ENCODE measurements around the gene CES4A.
"Not testable (repeated sequence)": the region's sequence is repeated elsewhere in the genome, so short reads cannot be mapped to it uniquely, and the experiment has no call there.

The CES4A gene

DNA sequence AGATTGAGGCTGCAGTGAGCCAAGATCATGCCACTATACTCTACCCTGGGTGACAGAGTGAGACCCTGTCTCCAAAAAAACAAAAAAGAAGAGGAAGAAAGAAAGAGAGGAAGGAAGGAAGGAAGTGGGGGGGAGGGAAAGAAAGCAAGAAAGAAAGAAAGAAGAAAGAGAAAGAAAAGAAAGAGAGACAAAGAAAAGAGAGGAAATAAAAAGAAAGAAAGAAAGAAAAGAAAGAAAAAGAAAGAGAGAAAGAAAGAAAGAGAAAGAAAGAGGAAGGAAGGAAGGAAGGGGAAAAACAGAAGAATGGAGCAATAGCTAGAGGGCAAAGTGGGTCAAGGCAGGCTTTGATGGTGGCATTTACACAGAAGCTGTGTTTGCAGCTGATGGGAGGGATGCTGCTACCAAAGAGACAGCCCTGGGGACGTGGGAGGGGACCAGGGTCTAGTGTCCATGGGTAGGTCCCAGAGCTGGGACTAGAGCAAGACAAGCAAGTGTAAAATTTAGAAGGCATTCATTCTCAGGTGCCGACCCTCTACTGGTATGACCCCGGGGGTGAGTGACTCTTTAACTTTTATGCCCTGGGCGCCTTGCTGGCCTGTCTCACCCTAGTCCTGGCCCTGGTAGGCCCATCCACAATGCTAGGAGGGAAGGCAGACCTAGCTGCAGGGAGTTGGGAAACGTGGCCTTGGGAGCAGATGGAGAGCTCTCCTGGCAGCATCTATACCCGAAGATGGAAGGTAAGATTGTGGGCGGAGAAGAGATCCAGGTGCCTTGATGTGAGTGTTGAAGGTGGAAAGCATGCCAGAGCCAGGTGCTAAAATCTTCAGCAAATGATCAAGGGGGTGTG lies 29.3 kb upstream of the CES4A start:
- DNase-seq: no peak

DNA sequence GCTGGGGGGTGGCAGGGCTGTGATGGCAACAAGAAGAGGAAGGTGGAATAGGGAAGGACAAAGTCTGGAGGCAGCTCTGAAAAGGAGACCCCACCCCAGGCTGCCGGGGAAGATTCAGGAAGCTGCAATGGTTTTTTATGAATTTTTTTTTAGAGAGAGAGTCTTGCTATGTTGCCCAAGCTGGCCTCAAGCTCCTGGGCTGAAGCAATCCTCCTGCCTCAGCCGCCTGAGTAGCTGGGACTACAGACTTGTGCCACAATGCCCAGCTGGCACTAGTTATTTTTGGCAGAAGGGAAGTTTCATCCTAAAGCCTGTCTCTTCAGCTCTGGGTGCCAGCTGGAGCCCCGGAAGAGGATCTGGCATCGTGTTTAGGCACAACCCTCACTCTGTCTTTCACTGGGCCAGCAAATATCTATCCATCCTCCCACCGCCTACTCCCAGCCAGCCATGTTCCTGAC lies 28.7 kb upstream of the CES4A start:
- no peak for DNase-seq

DNA sequence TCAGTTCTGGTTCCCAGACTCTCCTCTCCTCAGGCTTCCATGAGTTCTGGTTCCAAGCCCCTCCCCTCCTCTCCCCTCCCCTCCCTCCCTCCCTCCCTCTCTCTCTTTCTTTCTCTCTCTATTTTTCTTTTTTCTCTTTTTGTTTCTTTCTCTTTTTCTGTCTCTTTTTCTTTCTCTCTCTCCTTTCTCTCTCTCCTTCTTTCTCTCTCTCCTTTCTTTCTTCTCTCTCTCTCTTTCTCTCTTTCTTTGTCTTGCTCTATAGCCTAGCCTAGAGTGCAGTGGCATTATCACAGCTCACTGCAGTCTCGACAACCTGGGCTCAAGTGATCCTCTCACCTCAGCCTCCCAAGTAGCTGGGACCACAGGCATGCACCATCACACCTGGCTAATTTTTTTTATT lies 28.1 kb upstream of the CES4A start:
- DNase-seq: no peak

DNA sequence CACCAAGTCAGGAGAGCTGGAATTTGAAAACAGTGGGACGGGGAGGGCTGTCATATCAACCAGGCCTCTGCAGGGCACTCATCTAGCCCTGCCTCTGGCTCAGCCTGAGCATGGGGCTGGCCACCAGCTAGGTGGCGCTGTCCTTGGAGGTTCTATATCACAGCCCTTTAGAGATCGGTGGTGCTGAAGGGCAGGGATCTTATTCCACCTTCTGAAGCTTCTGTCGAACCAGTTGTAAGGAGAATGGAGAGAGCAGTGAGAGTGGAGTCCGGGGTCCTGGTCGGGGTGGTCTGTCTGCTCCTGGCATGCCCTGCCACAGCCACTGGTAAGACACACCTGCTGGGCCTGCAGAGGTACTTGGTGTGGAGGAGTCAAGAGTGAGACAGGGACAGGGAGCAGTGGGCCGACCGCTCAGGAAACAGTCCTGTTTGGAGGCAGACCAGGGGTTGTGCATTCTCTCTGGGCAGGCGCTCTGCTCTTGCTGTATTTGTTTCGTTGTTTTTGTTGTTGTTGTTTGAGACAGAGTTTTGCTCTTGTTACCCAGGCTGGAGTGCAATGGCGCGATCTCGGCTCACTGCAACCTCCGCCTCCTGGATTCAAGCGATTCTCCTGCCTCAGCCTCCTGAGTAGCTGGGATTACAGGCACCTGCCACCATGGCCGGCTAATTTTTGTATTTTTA lies 27.2 kb upstream of the CES4A start, which contains the start of gene CES3:
Gene CES3 (plus strand): TSS at position 202 of the 680 bp plus-strand sequence. CDS start 42 bp downstream, at position 244.
- peak; percentile 1 to 24 for DNase-seq

DNA sequence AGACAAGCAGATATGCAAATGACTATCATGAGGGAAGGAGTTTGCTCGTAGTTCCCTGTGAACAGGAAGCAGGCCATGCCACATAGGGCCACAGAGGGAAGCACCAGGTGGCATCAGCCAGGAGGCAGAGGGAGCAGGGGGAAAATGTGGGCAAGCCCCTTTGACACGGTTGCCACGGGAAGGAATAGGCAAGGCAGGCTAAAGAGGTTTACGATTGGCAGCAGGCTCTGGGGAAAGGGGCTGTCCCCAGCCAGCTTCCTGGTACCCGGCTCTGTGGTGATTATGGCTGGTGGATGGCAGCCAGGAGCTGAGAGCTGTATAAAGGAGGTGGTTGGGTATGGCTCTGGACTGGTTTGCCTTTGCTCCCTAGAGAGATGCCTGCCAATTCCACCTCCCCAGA lies 26.5 kb upstream of the CES4A start:
- DNase-seq: no peak

DNA sequence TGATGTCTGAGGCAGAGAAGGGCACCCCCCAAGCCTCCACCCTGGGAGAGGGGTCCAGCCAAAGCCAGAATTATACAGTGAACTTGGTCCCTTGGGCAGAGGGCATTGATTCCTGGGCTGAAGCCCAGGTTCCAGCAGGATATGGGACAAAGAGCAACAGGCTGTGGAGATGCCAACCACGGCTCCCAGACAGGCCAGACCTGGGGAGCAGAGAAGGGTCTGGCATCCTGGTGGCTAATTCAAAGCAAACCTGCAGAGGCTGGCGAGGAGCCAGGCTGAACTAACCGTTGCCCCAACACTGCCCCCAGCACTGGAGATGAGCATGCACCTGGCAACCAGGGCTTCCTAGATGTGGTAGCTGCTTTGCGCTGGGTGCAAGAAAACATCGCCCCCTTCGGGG lies 24.3 kb upstream of the CES4A start:
- DNase-seq: no peak

DNA sequence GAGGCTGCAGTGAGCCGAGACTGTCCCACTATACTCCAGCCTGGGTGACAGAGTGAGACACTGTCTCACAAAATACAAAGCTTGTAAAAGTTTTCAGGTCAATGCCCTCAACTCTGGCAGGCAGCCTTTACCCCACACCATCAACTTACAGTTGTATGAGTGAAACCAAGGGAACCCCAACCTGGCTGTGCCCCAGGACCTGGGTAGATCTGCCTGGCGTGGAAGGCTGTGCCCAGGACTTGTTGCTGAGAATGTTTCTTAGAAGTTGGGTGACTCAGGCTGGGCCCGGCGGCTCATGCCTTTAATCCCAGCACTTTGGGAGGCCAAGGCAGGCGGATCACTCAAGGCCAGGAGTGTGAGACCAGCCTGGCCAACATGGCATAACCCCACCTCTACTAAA lies 19.5 kb upstream of the CES4A start:
- no peak for DNase-seq

DNA sequence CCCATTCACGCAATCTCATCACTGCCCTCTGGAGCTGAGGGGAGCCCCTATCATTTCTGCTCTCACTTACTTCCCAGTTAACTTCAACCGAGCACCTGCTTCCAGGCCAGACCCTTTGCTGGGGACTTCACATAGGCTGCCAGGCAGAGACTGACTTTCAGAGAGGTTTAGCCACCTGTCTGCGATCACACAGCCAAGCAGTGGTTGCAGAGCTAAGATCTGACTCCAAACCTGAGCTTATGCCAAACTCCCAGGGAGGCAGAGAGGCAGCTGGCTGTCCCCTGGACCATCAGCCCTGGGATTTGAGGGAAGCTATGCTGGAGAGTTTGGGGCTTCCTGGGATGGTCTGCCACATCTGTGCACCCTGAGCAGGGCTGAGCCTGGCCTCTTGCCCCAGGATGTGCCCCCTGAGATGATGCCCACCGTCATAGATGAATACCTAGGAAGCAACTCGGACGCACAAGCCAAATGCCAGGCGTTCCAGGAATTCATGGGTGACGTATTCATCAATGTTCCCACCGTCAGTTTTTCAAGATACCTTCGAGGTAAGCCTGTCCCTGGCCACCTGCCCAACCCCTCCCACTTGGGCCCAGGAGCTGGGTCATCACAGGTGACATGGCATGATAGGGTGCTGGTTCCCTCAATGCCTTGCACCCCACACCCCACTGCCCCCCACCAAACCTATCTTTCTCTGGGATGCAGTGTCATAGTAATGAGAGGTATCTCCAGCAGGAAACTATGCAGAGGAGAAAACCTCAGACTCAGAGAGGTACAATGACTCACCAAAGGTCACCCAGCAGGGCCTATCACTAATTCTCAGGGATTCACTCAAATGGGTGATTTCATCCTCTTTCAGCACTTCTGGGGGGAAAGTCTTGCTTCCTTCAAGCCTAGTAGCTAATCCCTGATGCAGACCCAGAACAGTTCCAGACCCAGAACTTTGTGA lies 17.3 kb upstream of the CES4A start:
- DNase-seq: no peak

DNA sequence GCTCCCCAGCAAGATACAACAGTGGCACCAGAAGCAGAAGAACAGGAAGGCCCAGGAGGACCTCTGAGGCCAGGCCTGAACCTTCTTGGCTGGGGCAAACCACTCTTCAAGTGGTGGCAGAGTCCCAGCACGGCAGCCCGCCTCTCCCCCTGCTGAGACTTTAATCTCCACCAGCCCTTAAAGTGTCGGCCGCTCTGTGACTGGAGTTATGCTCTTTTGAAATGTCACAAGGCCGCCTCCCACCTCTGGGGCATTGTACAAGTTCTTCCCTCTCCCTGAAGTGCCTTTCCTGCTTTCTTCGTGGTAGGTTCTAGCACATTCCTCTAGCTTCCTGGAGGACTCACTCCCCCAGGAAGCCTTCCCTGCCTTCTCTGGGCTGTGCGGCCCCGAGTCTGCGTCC lies 15.4 kb upstream of the CES4A start:
- no peak for DNase-seq

DNA sequence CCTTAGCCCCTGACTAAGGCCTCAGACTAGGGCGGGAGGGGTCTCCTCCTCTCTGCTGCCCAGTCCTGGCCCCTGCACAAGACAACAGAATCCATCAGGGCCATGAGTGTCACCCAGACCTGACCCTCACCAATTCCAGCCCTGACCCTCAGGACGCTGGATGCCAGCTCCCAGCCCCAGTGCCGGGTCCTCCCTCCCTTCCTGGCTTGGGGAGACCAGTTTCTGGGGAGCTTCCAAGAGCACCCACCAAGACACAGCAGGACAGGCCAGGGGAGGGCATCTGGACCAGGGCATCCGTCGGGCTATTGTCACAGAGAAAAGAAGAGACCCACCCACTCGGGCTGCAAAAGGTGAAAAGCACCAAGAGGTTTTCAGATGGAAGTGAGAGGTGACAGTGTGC lies 14.7 kb upstream of the CES4A start:
- DNase-seq: no peak

DNA sequence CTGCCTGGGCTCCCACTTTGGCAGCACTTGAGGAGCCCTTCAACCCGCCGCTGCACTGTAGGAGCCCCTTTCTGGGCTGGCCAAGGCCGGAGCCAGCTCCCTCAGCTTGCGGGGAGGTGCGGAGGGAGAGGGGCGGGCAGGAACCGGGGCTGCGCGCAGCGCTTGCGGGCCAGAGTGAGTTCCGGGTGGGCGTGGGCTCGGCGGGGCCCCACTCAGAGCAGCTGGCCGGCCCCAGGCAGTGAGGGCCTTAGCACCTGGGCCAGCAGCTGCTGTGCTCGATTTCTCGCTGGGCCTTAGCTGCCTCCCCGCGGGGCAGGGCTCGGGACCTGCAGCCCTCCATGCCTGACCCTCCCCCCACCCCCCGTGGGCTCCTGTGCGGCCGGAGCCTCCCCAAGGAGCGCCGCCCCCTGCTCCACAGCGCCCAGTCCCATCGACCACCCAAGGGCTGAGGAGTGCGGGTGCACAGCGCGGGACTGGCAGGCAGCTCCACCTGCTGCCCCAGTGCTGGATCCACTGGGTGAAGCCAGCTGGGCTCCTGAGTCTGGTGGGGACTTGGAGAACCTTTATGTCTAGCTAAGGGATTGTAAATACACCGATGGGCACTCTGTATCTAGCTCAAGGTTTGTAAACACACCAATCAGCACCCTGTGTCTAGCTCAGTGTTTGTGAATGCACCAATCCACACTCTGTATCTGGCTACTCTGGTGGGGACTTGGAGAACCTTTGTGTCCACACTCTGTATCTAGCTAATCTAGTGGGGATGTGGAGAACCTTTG lies 14.0 kb upstream of the CES4A start:
- not testable (repeated sequence) for DNase-seq

DNA sequence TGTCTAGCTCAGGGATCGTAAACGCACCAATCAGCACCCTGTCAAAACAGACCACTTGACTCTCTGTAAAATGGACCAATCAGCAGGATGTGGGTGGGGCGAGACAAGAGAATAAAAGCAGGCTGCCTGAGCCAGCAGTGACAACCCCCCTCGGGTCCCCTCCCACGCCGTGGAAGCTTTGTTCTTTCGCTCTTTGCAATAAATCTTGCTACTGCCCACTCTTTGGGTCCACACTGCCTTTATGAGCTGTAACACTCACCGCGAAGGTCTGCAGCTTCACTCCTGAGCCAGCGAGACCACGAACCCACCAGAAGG lies 13.5 kb upstream of the CES4A start:
- DNase-seq: not testable (repeated sequence)

DNA sequence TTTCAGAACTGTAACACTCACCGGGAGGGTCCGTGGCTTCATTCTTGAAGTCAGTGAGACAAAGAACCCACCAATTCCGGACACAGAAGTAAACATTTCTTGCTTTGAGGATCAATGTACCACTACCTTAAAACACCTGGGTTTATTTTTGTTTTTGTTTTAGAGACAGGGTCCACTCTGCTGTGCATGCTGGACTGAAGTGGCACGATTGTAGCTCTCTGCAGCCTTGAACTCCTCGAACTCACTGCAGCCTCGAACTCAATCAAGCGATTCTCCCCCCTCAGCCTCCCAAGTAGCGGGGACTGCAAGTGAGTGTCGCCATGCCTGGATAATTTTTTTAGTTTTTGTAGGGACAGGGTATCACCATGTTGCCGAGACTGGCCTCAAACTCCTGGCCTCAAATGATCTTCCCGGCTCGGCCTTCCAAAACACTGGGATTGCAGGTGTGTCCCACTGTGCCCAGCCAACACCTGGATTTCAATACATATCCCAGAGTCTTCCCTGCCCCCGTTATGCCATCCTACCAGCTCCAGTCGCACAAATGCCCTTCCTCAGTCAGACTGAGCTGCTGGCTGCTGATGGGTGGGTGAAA lies 13.0 kb upstream of the CES4A start:
- no peak for DNase-seq

DNA sequence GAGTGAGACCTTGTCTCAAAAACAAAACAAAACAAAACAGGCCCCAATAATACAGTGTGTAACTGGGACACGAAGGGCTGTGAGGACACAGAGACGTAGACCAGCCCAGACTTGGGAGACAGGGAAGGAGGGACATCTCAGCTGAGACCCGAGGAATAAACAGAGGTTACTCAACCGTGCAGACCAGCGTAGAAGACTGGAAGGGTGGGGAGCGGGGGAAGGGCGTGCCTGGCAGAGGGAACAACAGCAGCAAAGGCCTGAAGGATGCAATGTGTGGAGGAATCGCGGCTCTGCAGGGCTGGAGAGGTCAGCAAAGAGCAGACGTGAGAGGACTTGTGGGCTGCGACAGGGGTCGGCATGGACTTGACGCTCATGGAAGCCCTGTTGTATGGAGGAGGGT lies 11.6 kb upstream of the CES4A start:
- peak in 1 of 2 experiments; percentile 8 for DNase-seq

DNA sequence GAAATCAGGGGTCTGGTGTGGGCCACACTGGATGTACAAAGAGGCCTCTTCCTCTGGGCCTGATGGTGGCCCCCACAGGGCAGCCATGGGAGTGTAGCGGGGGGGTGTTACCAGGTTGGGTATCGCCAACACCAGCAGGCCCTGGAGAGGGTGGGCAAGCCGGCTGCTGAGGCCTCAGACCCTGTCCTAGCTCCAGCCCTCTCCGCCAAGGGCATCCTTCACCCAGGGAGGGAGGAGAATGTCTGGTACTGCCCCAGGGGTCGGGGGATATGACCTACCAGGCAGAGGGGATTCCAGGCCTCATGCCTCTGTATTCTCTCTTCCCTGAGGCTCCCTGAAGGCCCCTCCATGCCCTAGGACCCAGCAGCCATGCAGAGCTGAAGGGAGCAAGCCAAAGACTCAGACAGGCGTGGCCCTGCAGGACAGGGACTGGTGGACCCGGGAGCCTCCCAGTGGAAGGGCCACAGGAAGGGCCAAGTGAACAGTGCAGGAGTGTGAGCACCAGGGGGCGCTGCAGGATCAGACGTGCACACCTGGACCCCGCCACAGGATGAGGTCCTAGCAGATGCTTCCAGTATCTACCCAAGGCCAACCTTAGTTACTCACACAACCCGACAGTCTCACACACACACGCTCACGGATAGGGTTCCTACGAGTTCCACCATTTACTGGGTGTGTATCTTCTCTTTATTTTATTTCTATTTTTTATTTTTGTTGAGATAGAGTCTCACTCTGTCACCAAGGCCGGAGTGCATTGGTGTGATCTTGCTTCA lies 10.9 kb upstream of the CES4A start:
- DNase-seq: peak; percentile 16 to 47

DNA sequence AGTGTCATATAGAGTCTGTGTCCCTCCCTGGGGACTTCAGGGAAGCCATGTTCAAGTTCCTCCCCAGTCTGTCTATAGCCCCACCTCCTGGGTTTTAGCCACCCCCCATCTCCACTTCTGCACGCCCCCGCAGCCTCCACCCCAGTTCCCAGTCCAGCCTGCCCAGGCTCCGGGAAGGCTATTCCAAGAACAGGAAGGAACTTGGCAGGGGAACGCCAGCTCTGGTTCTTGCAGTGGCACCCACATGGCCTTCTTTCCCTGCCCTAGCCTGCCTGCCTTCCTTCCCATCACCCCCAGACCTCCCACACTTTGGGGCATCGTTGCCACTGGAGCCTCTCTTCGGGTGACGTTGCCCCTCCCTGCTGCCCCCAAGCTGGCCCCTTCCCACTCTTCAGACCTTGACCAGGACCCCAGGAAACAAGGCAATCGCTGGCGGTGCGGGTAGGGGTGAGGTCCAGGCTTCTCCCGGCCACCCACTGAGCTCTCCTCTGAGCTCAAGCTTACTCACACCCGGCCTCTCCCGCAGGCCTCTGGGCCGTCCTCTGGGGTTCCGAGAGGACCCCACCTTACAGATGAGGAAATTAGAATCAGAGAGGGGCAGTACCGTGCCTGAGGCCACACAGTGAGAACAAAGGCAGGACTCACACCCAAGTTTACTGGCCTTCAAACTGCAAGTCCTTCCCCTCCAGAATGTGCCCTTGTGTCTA lies 9.2 kb upstream of the CES4A start:
- no peak for DNase-seq

DNA sequence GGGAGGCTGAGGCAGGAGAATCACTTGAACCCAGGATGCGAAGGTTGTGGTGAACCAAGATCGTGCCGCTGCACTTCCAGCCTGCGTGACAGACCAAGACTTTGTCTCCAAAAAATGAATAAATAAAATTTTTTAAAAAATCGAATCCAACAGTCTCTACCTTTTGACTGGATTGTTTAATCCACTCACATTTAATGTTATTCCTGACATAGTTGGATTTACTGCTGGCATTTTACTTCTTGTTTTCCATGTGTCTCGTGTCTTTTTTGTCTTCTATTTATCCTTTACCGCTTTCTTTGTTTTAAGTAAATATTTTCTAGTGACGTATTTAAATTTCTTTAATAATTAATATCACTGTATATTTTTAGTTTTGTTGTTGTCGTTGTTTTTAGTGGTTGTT lies 5.4 kb upstream of the CES4A start:
- DNase-seq: no peak

DNA sequence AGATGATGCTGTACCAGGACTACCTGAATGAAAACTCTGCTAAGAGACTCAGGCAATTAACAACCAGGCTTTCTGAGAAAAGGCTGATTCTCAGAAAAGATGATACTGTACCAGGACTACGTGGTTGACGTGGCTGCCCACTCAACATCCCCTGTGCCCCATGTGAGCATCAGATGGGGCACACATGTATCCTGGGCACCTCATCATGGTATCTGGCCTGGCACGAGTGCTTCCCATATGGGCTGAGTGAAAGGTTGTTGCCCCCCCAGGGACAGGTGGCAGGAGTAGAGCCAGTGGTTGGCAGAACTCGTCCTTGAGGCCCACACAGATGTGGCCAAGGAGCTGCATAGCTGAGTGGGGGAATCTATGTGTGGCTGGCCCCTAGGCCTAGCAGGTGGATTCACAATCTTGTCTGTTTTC lies 3.5 kb upstream of the CES4A start:
- DNase-seq: no peak

DNA sequence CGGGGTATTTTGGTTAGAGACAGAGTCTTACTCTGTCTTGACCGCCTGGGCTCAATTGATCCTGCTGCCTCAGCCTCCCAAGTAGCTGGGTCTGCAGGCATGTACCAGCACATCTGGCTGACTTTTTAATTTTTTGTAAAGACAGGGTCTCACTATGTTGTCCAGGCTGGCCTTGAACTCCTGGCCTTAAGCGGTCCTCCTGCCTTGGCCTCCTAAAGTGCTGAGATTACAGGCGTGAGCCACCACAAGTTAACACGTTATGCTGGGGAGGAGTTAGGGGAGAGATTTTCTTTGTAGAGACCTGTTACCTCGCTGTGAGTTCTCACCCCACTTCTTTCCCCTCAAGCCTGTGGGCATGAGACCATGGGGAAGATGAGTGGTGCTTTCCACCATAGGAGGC lies 1.8 kb upstream of the CES4A start:
- no peak for DNase-seq

DNA sequence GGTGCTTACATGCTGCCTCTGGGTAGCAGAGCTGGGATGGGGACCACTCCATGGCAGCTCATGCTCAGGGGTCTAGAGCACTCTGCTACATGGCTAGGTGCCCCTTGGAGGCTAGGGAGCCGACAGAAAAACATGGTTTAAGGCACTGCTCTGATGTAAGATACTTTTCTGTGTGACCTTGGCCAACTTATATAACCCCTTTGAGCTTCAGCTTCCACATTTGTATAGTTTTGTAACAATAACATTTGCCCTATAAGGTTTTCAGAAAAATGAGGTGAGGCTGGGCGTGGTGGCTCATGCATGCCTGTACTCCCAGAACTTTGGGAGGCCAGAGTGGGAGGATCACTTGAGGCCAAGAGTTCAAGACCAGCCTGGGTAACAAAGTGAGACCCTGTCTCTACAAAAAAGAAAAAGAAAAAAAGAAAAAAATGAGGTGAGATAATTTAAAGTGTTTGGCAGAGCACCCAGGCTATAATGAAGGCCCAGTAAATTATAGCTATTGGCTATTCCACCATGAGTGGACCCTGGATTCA lies 3.2 kb downstream of the CES4A start:
- DNase-seq: no peak
